NCI-H2081 treated with DMSO at 0.1 percent for 48 hours (cell line): ENCODE data around the gene SSC5D.
"Not testable (repeated sequence)": the region's sequence is repeated elsewhere in the genome, so short reads cannot be mapped to it uniquely, and the experiment has no call there.

Experiments
- DNase-seq: peaks from one replicate; lab custom pipeline; 2025; lab: John Stamatoyannopoulos, UW

The SSC5D gene

GRCh38 chr19:55487924-55488687 lies at the start of gene SSC5D:
Gene SSC5D (plus strand): TSS chr19:55488436. CDS start chr19:55488590, 154 bp downstream.
- DNase-seq = no peak

- no peak for DNase-seq
Measured at GRCh38 chr19:55439052-55439451, 49.2 kb upstream of the SSC5D start.

GRCh38 chr19:55440411-55441105 lies 47.7 kb upstream of the SSC5D start:
- no peak for DNase-seq

- DNase-seq = no peak
Measured at GRCh38 chr19:55441319-55441691, 46.9 kb upstream of the SSC5D start.

GRCh38 chr19:55441692-55442321 lies 46.4 kb upstream of the SSC5D start:
- no peak for DNase-seq

GRCh38 chr19:55442372-55442961 lies 45.8 kb upstream of the SSC5D start:
- no peak for DNase-seq

GRCh38 chr19:55443045-55443823 lies 45.0 kb upstream of the SSC5D start, which contains the start of gene SHISA7:
Gene SHISA7 (minus strand): TSS chr19:55443300. CDS start chr19:55442863, 437 bp downstream.
- no peak for DNase-seq

GRCh38 chr19:55443824-55444480 lies 44.3 kb upstream of the SSC5D start:
- DNase-seq = no peak

- DNase-seq = no peak
Measured at GRCh38 chr19:55444646-55445045, 43.6 kb upstream of the SSC5D start.

- DNase-seq = no peak
Measured at GRCh38 chr19:55446060-55446459, 42.2 kb upstream of the SSC5D start.

- no peak for DNase-seq
Measured at GRCh38 chr19:55447421-55448174, 40.6 kb upstream of the SSC5D start.

- DNase-seq = not testable (repeated sequence)
Measured at GRCh38 chr19:55448175-55448490, 40.1 kb upstream of the SSC5D start.

GRCh38 chr19:55449469-55449868 lies 38.8 kb upstream of the SSC5D start:
- no peak for DNase-seq

GRCh38 chr19:55451163-55451964 lies 36.9 kb upstream of the SSC5D start:
- no peak for DNase-seq

- no peak for DNase-seq
Measured at GRCh38 chr19:55451965-55452748, 36.1 kb upstream of the SSC5D start.

GRCh38 chr19:55452749-55453346 lies 35.4 kb upstream of the SSC5D start:
- DNase-seq = peak; percentile 69

GRCh38 chr19:55453511-55454260 lies 34.5 kb upstream of the SSC5D start:
- DNase-seq = no peak

GRCh38 chr19:55454787-55455243 lies 33.4 kb upstream of the SSC5D start:
- no peak for DNase-seq
